ENCODE results near the gene NOP53. TPM values are rescaled to one million over a fixed set of nuclear protein-coding genes. Genes with fewer than 3 reads are reported as not detected.
A peak's percentile ranks its signal among the peaks of the same experiment; 100 is the strongest.

The NOP53 gene
- total RNA-seq, 1 donor from 2014 or later: 169 TPM

DNA sequence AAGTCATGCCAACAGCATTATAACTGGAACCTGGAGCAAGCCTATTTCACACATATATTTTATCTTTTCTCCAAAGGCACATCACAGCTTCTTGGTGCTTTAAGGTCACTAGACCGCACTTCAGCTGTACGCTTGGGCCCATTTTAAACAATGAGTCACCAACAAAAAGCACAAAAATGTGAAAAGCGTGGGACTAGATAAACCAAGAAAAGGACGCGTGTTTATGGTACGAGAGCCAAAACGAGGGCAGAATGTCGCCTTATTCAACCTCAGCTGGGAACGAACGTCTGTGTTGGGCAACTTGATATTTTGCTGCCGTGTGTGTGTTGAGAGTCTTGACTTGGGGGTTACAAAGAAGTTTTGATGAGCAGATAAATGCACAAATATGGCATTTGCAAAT lies 41.3 kb upstream of the NOP53 start:
- H3K27me3 ChIP-seq (ENCODE audit: low read depth): no peaks in the 10 kb centered on the region
- TF ChIP-seq, protein P1, sequence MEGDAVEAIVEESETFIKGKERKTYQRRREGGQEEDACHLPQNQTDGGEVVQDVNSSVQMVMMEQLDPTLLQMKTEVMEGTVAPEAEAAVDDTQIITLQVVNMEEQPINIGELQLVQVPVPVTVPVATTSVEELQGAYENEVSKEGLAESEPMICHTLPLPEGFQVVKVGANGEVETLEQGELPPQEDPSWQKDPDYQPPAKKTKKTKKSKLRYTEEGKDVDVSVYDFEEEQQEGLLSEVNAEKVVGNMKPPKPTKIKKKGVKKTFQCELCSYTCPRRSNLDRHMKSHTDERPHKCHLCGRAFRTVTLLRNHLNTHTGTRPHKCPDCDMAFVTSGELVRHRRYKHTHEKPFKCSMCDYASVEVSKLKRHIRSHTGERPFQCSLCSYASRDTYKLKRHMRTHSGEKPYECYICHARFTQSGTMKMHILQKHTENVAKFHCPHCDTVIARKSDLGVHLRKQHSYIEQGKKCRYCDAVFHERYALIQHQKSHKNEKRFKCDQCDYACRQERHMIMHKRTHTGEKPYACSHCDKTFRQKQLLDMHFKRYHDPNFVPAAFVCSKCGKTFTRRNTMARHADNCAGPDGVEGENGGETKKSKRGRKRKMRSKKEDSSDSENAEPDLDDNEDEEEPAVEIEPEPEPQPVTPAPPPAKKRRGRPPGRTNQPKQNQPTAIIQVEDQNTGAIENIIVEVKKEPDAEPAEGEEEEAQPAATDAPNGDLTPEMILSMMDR (IDR thresholded peaks at IDR 0.05; ENCODE audit: borderline replicate concordance): no peak
- H3K36me3 ChIP-seq: peaks cover 46% of the 10 kb centered on the region
- H3K4me1 ChIP-seq: no peaks in the 10 kb centered on the region
- H3K27ac ChIP-seq (replicated peaks): no peak overlapping the region
- DNase-seq: no peak
- no peaks in the 10 kb centered on the region for H3K9me3 ChIP-seq (replicated peaks)
- H3K4me3 ChIP-seq: no peak overlapping the region
- intact Hi-C loops (cut with micrococcal nuclease): loop anchor here (5.0 kb wide), 1 partner anchor 88 kb away; no protein-coding TSS in a partner anchor

- Histone ChIP-seq H3K36me3 (peaks cover 40% of the 10 kb centered on the region), H3K27ac (replicated peaks) (no peak overlapping the region), H3K4me1 (no peaks in the 10 kb centered on the region), H3K9me3 (replicated peaks) (no peaks in the 10 kb centered on the region), H3K27me3 (ENCODE audit: low read depth) (no peaks in the 10 kb centered on the region), H3K4me3 (no peak overlapping the region)
- no peak for DNase-seq
- intact Hi-C loops (cut with micrococcal nuclease): loop anchor here (5.0 kb wide), 1 partner anchor 88 kb away; no protein-coding TSS in a partner anchor
- TF ChIP-seq, protein P1 (IDR thresholded peaks at IDR 0.05; ENCODE audit: borderline replicate concordance): no peak
Measured at GRCh38 chr19:47704656-47705055, 40.7 kb upstream of the NOP53 start.

DNA sequence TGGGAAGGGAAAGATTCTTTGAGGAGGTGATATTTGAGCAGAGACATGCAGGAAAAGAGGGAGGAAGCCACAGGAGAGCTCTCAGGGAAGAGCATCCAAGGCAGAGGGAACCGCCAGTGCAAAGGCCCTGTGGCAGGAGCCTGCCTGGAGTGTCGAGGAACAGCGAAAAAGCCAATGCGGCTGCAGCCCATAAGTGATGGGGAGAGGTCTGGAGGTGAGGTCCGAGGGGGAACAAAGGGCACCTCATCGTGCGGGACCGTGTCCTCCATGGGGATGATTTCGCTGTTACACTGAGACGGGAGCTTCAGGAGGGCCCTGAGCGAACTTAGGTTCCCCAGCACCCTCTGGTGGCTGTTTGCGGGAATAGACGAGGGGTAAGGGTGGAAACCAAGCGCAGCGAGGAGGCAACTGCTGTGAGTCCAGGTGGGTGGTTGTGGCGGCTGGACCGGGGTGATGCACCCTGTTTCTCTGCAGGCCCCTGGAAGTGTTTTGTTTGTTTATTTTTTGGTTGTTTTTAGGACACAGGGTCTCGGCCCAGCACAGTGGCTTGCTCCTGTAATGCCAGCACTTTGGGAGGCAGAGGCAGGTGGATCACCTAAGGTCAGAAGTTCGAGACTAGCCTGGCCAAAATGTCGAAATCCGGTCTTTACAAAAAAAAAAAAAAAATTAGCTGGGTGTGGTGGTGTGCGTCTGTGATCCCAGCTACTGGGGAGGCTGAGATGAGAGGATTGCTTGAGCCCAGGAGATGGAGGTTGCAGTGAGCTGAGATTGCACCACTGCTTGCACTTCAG lies 38.0 kb upstream of the NOP53 start:
- Histone ChIP-seq H3K9me3 (replicated peaks) (no peaks in the 10 kb centered on the region), H3K36me3 (peaks cover 13% of the 10 kb centered on the region), H3K4me1 (no peaks in the 10 kb centered on the region), H3K27ac (replicated peaks) (no peak overlapping the region), H3K4me3 (no peak overlapping the region), H3K27me3 (ENCODE audit: low read depth) (peaks cover 8% of the 10 kb centered on the region)
- TF ChIP-seq, protein P1 (IDR thresholded peaks at IDR 0.05; ENCODE audit: borderline replicate concordance): peak; percentile 86
- intact Hi-C loops (cut with micrococcal nuclease): loop anchor here (2.0 kb wide), 1 partner anchor 271 kb away; no protein-coding TSS in a partner anchor
- peak; percentile 66 for DNase-seq

- Histone ChIP-seq H3K9me3 (replicated peaks) (peaks cover 6% of the 10 kb centered on the region), H3K4me1 (peaks cover 36% of the 10 kb centered on the region), H3K27me3 (ENCODE audit: low read depth) (peaks cover 24% of the 10 kb centered on the region), H3K27ac (replicated peaks) (no peak overlapping the region), H3K36me3 (peaks cover 6% of the 10 kb centered on the region), H3K4me3 (no peak overlapping the region)
- DNase-seq: no peak
- TF ChIP-seq, protein P1 (IDR thresholded peaks at IDR 0.05; ENCODE audit: borderline replicate concordance): no peak
- intact Hi-C loops (cut with micrococcal nuclease): no loop called here
Measured at GRCh38 chr19:47711652-47712242, 33.6 kb upstream of the NOP53 start.

DNA sequence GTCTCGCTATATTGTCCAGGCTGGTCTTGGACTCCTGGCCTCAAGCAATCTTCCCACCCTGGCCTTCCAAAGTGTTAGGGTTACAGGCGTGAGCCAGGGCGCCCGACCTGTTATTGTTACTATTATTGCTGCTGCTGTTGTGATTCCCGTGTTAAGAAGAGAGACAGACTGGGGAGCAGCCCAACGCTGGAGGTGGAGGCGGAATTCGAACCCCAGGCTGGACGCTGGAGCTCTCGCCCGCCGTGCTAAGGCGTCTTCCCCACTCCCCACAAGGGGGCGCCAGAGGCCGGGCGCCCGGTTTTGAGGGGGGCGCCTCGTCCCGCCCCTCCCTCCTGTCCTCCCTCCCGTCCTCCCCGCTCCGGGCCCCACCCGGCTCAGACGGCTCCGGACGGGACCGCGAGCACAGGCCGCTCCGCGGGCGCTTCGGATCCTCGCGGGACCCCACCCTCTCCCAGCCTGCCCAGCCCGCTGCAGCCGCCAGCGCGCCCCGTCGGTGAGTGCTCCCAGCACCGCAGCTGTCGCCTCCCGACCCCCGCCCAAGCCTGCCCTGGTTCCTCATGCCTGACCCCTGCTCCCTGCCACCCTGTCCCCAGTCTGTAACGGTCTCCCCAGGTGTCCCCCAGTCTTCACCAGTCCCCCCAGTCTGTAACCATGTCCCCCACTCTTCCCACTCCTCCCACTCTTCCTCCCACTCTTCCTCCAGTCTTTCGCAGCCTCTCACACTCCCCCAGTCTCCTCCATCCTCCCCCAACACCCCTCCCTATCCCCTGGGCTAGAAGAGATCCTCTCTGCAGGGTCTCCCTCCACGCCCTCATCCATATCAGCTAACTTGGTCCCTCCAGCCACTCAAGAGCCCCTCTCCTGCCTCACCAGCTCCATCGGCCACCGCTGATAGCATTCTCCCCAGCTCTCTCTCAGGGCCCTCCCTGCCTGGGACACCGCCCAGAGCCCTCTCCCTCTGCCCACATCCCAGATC lies 32.0 kb upstream of the NOP53 start, which contains the start of gene EHD2:
EHD2 (plus strand) TSS at position 377 of the 976 bp plus-strand sequence. CDS start 3,191 bp downstream, outside the sequence.
- H3K4me3 ChIP-seq: peak within 1 kb of the TSS; percentile 76
- H3K9me3 ChIP-seq (replicated peaks): peaks cover 6% of the 10 kb centered on the region
- peaks cover 52% of the 10 kb centered on the region for H3K4me1 ChIP-seq
- peaks cover 21% of the 10 kb centered on the region for H3K36me3 ChIP-seq
- TF ChIP-seq, protein P1 (IDR thresholded peaks at IDR 0.05; ENCODE audit: borderline replicate concordance): peak; percentile 94
- DNase-seq: peak; percentile 77
- H3K27me3 ChIP-seq (ENCODE audit: low read depth): peaks cover 24% of the 10 kb centered on the region
- H3K27ac ChIP-seq (replicated peaks): peak within 1 kb of the TSS; percentile 94
- intact Hi-C loops (cut with micrococcal nuclease): no loop called here

Data from left ventricle myocardium inferior (tissue), 1 donor.